HG03558 (cell line): ENCODE results near the gene DDX39A.
A peak's percentile ranks its signal among the peaks of the same experiment; 100 is the strongest.
"Not testable (repeated sequence)": the region's sequence is repeated elsewhere in the genome, so short reads cannot be mapped to it uniquely, and the experiment has no call there.

Experiments used
- ATAC-seq: cut with Tn5 transposase; IDR thresholded peaks from one replicate; pipeline ENCODE4 v1.9.1; 2021; ENCODE audit warnings: moderate number of reproducible peaks; ENCODE audit not compliant: unreplicated experiment; ENCODE audit errors: extremely low read depth

The DDX39A gene

DNA sequence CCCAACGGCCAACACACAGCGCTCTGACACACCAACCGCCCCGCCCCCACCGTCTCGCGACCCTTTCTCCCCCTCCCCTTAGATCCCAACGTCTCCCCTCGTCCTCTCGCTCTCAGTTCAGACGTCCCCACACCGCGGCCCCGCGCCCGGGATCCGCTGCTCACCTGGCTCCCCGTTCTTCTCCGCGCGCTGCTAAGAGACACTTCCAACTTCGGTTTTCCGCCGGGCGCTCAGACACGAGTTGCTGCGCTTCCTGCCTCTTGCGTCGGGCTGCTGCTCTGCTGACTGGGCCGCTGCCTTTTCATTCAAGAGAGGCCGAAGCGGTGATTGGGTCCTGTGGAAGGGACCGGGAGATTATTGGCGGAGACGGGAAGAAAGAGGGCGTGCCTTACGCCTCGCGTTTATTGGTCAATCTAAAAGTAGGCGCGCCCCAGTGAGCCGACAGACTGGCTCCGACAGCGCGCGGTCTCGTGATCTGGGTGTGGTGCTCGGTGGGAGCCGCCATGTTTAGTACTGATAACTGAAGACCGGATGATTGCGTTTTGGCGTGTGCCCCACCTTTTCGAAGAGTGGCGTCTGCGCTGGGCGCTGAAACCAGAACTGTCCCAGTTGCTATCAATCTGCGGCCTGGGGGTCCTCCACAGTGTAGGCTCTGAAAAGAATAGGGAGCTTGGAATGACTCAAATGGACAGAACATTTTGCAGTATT lies at the start of gene DDX39A:
DDX39A (minus strand) TSS at position 236 of the 708 bp plus-strand sequence. CDS start 6,121 bp downstream, outside the sequence.
- ATAC-seq, result peak; percentile 82

DNA sequence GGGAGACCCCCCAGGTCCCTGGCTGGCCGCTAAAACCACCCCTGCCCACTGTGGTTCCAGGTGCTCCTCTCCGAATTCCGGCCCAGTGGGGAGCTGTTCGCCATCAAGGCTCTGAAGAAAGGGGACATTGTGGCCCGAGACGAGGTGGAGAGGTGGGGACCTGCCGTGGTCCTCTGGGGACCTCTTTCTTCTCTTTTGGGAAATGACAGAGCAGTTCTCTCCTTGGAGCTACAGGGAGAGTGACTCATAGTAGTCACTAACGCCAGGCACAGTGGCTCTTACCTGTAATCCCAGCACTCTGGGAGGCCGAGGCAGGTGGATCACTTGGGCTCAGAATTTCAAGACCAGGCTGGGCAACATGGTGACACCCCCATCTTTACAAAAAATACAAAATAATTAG lies 48.7 kb upstream of the DDX39A start:
- ATAC-seq, result no peak

DNA sequence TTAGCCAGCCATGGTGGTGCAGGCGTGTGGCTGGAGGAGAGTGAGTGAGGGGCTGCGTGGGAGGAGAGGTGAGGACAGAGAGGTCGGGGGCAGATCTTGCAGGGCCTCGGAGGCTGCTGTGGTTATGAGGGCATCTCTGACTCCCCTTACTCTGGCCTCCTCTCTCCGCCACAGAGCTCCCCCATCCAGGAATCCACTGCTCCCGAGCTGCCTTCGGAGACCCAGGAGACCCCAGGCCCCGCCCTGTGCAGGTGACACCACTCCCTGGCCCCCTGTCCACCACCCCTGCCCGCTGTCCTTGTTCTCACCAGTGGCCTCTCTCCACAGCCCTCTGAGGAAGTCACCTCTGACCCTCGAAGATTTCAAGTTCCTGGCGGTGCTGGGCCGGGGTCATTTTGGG lies 48.2 kb upstream of the DDX39A start:
- no peak for ATAC-seq

DNA sequence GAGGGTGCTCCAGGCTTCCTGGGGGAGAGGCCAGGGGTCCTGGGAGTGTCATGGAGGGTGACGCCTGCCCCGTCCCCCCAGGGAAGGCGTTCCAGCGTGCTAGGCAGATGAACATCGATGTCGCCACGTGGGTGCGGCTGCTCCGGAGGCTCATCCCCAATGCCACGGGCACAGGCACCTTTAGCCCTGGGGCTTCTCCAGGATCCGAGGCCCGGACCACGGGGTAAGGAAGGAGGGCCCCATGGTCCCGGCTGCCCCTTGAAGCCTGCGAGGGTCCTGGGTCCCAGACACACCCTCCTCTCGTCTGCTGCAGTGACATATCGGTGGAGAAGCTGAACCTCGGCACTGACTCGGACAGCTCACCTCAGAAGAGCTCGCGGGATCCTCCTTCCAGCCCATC lies 44.6 kb upstream of the DDX39A start:
- no peak for ATAC-seq

DNA sequence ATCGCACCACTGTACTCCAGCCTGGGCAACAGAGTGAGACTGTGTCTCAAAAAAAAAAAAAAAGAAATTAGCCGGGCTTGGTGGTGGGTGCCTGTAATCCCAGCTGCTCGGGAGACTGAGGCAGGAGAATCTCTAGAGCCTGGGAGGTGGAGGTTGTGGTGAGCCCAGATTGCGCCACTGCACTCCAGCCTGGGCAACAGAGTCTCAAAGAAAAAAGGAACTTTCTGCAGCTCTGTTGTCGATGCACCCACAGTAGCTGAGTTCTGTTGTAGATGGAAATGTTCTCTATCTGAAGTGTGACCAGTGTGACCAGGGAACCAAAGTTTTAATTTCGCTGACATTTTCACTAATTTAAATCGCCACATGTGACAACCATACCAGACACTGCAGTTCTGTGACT lies 43.3 kb upstream of the DDX39A start:
- not testable (repeated sequence) for ATAC-seq

DNA sequence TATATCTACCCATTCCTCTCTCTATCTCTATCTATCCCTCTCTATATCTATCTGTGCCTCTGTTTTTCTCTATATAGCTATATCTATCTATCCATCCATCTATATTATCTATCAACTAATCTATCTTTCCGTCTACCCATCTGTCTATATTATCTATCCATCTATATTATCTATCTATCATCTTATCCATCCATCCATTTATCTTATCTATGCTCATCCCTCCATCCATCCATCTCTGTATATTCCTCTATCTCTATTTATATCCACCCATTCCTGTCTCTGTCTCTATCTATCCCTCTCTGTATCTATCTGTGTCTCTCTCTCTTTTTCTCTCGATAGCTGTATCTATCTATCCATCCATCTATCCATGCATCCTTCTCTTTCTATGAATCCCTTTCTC lies 41.8 kb upstream of the DDX39A start:
- ATAC-seq, result no peak

DNA sequence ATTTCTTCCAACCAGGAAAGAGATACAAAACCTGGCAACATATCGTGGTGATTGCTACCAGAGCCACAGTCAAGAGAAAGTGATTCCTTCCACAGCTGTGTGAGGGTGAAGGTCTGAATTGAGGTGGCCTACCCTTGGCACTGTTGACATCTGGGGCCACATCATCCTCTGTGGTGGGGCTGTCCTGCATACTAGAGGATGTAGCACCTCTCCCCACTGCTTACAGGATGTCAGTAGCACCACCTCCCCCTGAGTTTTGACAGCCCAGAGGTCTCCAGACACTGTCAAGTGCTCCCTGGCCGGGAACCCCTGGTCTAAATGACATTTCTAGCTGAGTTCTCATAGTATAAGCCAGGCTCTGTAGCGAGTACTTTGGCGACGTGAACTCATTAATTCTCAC lies 40.6 kb upstream of the DDX39A start:
- ATAC-seq, result no peak

DNA sequence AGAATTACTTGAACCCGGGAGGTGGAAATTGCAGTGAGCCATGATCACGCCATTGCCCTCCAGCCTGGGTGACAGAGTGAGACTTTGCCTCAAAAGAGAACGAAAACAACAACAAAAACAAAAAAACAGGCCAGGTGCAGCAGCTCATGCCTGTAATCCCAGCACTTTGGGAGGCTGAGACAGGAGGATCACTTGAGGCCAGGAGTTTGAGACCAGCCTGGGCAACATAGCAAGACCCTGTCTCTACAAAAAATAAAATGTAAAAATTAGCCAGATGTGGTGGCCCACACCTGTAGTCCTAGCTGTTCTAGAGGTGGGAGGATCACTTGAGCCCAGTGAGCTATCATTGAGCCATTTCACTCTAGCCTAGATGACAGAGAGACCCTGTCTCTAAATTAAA lies 33.2 kb upstream of the DDX39A start:
- not testable (repeated sequence) for ATAC-seq

DNA sequence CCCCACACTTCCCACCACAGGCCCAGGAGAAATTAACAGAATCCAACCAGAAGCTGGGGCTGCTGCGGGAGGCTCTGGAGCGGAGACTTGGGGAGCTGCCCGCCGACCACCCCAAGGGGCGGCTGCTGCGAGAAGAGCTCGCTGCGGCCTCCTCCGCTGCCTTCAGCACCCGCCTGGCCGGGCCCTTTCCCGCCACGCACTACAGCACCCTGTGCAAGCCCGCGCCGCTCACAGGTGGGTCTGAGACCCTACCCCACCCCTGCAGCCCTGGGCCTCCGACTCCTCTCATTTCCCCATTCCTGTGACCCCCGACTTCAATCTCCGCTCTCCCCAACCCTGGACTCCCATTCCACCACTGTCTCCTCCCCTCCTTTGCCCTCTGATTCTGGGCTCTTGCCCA lies 31.7 kb upstream of the DDX39A start:
- ATAC-seq, result no peak

DNA sequence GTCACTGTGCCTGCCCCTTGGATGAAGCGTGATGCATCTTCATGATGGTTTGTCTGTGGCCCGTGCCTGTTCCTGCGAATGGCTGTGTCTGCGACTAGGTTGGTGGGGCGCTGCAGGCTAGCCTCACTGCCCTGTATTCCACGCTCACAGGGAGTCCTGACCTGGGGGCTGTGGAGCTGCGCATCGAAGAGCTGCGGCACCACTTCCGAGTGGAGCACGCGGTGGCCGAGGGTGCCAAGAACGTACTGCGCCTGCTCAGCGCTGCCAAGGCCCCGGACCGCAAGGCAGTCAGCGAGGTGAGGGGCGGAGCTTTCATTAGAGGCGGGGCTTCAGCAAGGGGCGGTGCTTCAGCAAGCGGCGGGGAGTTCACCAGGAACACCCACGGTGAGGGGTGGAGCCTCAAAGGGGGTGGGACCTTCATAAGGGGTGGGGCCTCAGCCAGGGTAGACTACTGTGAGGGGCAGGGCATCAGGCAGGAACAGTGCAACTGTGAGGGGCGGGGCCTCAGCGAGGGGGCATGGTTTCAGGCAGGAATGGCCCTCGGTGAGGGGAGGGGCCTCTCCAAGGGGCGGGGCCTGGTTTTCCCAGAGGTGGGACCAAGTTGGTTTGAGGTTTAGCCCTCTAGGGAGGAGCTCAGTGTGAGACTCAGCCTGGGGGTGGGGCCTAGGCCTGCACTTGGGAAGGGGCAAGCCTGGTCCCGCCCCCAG lies 31.2 kb upstream of the DDX39A start:
- ATAC-seq, result no peak

DNA sequence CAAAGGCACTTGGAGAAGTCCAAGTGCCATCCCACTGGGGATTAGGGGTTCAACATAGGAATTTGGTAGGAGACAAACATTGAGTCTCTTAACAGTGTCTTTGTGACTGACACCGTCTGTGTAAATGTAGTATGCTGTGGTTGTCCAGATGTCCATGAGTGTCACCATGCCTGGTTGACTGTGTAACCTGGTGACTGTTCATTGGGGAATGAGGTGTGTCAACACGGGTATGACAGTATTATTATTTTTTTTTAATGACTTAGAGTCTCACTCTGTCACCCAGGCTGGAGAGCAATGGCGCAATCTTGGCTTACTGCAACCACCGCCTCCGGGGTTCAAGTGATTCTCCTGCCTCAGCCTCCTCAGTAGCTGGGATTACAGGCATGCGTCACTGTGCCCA lies 30.2 kb upstream of the DDX39A start:
- no peak for ATAC-seq

DNA sequence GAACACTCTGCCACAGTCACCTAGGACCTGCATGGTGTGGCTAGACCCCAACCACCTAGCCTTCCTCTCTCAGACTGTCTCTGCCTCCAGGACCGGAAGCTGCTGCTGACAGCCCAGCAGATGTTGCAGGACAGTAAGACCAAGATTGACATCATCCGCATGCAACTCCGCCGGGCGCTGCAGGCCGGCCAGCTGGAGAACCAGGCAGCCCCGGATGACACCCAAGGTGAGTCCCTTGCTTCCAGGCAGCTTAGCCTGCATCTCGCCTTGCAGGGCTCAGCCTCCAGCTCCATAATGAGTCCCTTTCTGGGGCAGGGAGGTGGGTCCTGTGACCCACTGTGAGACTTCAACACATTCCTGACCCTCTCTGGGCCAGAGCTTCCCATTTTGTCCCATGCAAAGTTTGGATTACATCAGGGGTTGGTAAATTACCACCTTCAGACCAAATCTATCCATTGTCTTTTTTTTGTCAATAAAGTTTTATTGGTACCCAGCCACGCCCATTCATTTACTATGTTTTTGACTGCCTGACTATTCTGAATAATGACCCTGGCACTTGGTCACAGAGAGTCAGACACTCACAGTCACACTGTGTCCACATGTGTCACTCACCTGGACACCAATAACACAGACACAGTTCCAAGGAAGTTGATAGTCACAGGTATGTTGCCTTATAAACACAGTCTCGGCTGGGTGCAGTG lies 27.3 kb upstream of the DDX39A start:
- no peak for ATAC-seq

DNA sequence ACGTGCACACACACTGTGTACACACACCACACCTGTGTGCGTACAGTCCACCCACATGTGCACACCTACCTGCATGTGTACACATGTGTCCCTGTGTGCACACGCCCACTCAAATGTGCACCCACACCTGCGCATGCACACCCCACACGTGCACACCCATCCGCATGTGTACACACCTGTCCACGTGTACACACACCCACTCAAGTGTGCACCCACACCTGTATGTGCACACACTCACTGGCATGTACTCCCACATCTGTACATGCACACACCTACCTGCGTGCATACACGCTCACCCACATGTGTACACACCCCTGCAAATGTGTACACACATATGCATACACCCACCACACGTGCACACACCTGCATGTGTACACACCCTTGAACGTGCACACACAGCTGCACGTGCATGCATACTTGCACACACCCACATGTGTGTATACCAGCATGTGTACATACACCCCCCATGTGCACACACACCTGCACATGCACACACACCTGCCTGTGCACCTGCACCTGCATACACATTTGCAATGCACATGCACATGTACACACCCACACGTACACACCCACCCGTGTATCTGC lies 24.6 kb upstream of the DDX39A start:
- no peak for ATAC-seq

DNA sequence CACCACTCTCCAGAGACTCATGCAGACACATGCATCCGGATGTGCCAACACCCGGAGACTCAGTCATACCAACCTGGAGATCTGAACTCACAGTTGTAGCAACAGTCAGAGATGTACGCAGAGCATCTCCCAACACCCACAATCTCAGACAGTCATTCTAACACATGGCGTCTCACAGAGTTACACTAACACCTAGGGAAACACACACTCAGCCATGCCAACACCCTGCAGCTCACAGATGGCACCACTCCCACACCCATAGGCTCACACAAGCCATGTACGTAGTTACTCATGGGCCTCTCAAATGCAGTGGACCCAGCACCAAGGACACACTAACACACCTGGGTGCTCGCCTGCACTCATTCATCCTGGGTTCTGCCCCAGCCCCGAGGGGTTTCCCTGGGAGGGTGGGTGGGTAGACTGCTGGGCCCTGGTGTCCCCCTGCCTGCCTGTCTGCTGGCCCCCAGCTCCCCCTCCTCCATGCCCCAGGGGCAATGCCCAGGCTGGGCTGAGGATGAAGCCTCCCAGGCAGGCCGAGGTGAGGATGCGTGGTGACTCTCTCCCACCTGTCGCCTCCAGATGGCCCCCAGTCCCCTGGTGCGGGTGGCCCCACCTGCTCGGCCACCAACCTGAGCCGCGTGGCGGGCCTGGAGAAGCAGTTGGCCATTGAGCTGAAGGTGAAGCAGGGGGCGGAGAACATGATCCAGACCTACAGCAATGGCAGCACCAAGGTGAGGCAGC lies 23.9 kb upstream of the DDX39A start:
- ATAC-seq, result no peak

DNA sequence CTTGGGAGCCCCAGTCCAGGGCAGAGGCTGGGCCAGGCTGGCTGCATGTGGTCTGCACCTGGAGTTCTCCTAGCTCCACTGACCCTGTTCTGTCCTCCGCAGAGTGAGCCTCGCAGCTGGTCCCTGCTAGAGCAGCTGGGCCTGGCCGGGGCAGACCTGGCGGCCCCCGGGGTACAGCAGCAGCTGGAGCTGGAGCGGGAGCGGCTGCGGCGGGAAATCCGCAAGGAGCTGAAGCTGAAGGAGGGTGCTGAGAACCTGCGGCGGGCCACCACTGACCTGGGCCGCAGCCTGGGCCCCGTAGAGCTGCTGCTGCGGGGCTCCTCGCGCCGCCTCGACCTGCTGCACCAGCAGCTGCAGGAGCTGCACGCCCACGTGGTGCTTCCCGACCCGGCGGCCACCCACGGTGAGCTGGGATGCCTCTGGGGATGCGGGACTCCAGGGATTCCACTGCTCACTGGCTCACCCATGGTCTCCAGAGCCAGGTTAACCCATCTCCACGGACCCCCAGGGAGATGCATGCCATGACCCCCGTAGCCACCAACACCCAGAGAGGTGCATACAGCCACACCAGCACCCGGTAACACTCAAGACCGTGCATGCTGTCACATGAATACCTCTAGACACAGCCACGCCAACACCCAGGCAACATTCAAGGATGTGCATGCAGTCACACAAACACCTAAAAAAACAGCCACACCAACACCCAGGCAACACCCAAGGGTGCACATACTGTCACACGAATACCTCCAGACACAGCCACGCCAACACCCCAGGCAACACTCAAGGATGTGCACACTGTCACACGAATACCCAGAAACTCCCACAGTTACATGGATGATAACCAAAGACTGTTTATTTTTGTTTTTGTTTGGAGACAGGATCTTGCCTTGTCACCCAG lies 22.1 kb upstream of the DDX39A start:
- ATAC-seq, result no peak

DNA sequence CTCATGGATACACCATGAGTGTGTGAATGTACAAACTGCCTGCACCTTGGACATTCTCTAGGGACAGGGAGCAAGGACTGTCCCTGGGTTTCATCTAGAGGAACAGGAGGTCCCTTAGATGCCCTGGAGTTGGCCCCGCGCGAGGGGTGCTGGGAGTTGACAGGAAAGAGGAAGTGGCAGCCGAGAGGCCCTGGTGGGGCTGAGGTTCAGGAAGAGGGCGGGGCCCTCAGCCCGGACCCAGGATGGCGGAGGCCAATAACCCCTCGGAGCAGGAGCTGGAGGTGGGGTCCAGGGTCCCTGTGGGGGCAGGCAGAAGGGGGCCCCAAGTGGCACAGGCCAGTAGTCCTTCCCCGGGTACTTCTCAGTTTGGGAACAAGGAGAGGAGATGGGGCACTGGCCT lies 20.9 kb upstream of the DDX39A start:
- no peak for ATAC-seq

DNA sequence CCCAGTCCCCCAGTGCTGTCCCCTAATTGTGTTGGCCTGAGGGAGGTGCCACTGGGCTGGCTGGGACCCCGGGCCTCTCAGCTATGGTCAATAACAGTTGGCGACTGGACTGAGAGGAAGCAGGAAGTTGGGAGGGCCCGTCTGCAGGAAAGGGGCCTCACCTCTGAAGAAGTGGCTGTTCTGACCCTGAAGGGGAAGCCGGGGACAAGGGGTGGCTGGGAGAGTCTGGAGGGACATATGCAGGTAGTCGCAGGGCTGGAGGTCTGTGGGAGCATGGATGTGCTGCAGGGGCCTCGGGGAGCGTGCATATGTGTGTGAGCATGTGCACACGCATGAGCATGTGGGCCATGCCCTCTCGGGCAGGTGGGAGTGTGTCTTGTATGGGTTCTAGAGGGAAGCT lies 19.9 kb upstream of the DDX39A start:
- no peak for ATAC-seq

DNA sequence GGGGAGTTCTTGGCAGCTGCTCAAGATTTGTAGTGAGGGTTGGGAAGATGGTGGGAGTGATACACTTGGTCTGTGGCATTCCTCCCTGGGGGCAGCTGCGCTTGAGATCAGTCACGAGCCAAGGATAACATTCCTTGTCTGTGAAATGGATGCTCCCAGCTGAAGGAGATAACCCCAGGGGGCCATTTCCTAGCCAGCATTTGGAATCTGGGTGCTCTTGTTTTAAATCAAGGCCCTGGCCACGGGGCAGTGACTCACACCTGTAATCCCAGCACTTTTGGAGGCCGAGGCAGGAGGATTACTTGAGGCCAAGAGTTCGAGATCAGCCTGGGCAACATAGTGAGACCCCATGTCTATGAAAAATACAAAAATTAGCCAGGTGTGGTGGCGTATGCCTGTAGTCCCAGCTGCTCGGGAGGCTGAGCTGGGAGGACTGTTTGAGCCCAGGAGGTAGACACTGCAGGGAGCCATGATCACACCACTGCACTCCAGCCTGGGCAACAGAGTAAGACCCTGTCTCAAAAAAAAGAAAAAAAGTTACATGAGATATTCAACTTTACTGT lies 18.5 kb upstream of the DDX39A start:
- ATAC-seq, result no peak
